Lower leg skin (tissue), 3 donors: ENCODE data around the gene SLC38A4.

Source experiments
- POLR2A ChIP-seq, 2 donors: fragments of 450-650 bp; IDR thresholded peaks; one replicate each; pipeline ENCODE4 v1.6.1; 2016 to 2017; ENCODE audit warnings: antibody characterized with exemption in 2 of 2, mild to moderate bottlenecking in 1 of 2, moderate library complexity in 1 of 2
- TF ChIP-seq, protein P1 (sequence below), 3 donors: fragments of 450-650 bp; IDR thresholded peaks; one replicate each; pipeline ENCODE4 v1.5.1; 2016; ENCODE audit warnings: antibody characterized with exemption in 3 of 3, mild to moderate bottlenecking in 3 of 3, moderate library complexity in 2 of 3

- TF ChIP-seq, protein P1, sequence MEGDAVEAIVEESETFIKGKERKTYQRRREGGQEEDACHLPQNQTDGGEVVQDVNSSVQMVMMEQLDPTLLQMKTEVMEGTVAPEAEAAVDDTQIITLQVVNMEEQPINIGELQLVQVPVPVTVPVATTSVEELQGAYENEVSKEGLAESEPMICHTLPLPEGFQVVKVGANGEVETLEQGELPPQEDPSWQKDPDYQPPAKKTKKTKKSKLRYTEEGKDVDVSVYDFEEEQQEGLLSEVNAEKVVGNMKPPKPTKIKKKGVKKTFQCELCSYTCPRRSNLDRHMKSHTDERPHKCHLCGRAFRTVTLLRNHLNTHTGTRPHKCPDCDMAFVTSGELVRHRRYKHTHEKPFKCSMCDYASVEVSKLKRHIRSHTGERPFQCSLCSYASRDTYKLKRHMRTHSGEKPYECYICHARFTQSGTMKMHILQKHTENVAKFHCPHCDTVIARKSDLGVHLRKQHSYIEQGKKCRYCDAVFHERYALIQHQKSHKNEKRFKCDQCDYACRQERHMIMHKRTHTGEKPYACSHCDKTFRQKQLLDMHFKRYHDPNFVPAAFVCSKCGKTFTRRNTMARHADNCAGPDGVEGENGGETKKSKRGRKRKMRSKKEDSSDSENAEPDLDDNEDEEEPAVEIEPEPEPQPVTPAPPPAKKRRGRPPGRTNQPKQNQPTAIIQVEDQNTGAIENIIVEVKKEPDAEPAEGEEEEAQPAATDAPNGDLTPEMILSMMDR (IDR thresholded peaks at IDR 0.05) = no peak
- TF ChIP-seq POLR2A (IDR thresholded peaks at IDR 0.05) = no peak
Observed at GRCh38 chr12:46875095-46875494, 49.3 kb upstream of the SLC38A4 start.
